PC-9 (cell line): ENCODE measurements around the gene MICU2. TPM values are rescaled to one million over a fixed set of nuclear protein-coding genes. Genes with fewer than 3 reads are reported as not detected.

ENCODE experiments used
- BruUV-seq: library from RNA; stranded (reverse); fragments of 400-500 nt; replicated peaks from 2 replicates; lab custom pipeline; 2021; lab: Mats Ljungman, UMichigan
- CTCF ChIA-PET: fragments of 300-600 bp; sonication (Branson Sonifier 250); formaldehyde crosslinking; loops from one replicate; lab custom pipeline; 2022; ENCODE audit warnings: antibody characterized with exemption; lab: Charles Lee
- POLR2A ChIA-PET: fragments of 300-600 bp; sonication (Branson Sonifier 250); formaldehyde crosslinking; loops from one replicate; lab custom pipeline; 2022; ENCODE audit warnings: antibody characterized with exemption; ENCODE audit not compliant: unreplicated experiment; lab: Charles Lee
- DNase-seq, 2 experiments: peaks; one replicate each; pipeline versions ENCODE4 v3.0.0 to v3.0.0-alpha.2; 2015 to 2022; ENCODE audit warnings: mixed read lengths in 1 of 2
- H2AFZ ChIP-seq: fragments of 200-600 bp; sonication (generic); 2 replicates; pipeline ENCODE4 v1.8.1; 2017; ENCODE audit warnings: antibody characterized with exemption
- H3F3A ChIP-seq: fragments of 200-600 bp; sonication (generic); 2 replicates; pipeline ENCODE4 v1.8.1; 2017; ENCODE audit warnings: antibody characterized with exemption, mild to moderate bottlenecking, low read depth; ENCODE audit not compliant: insufficient read depth
- H3K27ac ChIP-seq: fragments of 200-600 bp; sonication (generic); 2 replicates; pipeline ENCODE4 v1.6.1; 2016; ENCODE audit warnings: mixed run types
- H3K27me3 ChIP-seq: fragments of 200-600 bp; sonication (generic); 2 replicates; pipeline ENCODE4 v1.6.1; 2016; ENCODE audit warnings: low read depth, mixed run types; ENCODE audit not compliant: insufficient read depth
- H3K36me3 ChIP-seq: fragments of 200-600 bp; sonication (generic); 2 replicates; pipeline ENCODE4 v1.6.1; 2016; ENCODE audit warnings: low read depth, mixed run types
- H3K4me1 ChIP-seq: fragments of 200-600 bp; sonication (generic); replicated peaks from 2 replicates; pipeline ENCODE4 v1.6.1; 2016; ENCODE audit warnings: mixed run types; ENCODE audit not compliant: insufficient read depth
- H3K4me2 ChIP-seq: fragments of 200-600 bp; sonication (generic); 2 replicates; pipeline ENCODE4 v1.6.1; 2017; ENCODE audit warnings: mixed run types
- H3K4me3 ChIP-seq: fragments of 200-600 bp; sonication (generic); 2 replicates; pipeline ENCODE4 v1.6.1; 2016; ENCODE audit warnings: mixed run types
- H3K79me2 ChIP-seq: fragments of 200-600 bp; sonication (generic); 2 replicates; pipeline ENCODE4 v1.6.1; 2017; ENCODE audit warnings: low read depth, mixed run types
- H3K9me2 ChIP-seq: fragments of 200-600 bp; sonication (generic); 2 replicates; pipeline ENCODE4 v1.8.1; 2017; ENCODE audit warnings: mild to moderate bottlenecking; ENCODE audit not compliant: insufficient read depth
- H3K9me3 ChIP-seq: fragments of 200-600 bp; sonication (generic); 2 replicates; pipeline ENCODE4 v1.8.1; 2016; ENCODE audit warnings: low read depth; ENCODE audit not compliant: insufficient read depth
- H4K20me1 ChIP-seq: fragments of 200-600 bp; sonication (generic); 2 replicates; pipeline ENCODE4 v1.8.1; 2017; ENCODE audit not compliant: insufficient read depth
- CTCF ChIP-seq: fragments of 200-600 bp; sonication (generic); conservative IDR thresholded peaks from 2 replicates; pipeline ENCODE4 v1.6.1; 2017; ENCODE audit warnings: mixed run types, antibody characterized with exemption, mild to moderate bottlenecking, moderate library complexity
- EZH2 ChIP-seq: fragments of 200-600 bp; sonication (generic); IDR thresholded peaks from 2 replicates; pipeline ENCODE4 v1.8.0; 2017; ENCODE audit warnings: antibody characterized with exemption, low read depth
- intact Hi-C: fragments of 100-400 bp; cut with micrococcal nuclease; formaldehyde crosslinking; loops from one replicate; pipeline ENCODE4 v1.10.0; 2022; ENCODE audit not compliant: unreplicated experiment
- total RNA-seq: library from RNA; stranded (reverse); gene quantifications from 2 replicates; pipeline ENCODE4 v1.2.3, GENCODE V29; 2021

MICU2 gene
- total RNA-seq, 1 experiment from 2014 or later, result 18.3 TPM

- Histone ChIP-seq H3K4me1 (no peaks in the 10 kb centered on the region), H3K9me2 (no peaks in the 10 kb centered on the region), H3K4me3 (no peak overlapping the region), H3K9me3 (no peaks in the 10 kb centered on the region; the same call in 1 of the 2 replicates), H3K27me3 (peaks cover 56% of the 10 kb centered on the region), H3F3A (peaks cover 3% of the 10 kb centered on the region), H3K27ac (no peak overlapping the region), H4K20me1 (peaks cover 4% of the 10 kb centered on the region; the same call in 1 of the 2 replicates), H3K79me2 (peaks cover 16% of the 10 kb centered on the region), H2AFZ (no peak overlapping the region), H3K4me2 (no peak overlapping the region), H3K36me3 (no peaks in the 10 kb centered on the region)
- TF ChIP-seq EZH2, result no peak
- ChIA-PET CTCF (no interaction called here), POLR2A (no interaction called here)
- intact Hi-C loops, result no loop called here
- DNase-seq, result no peak
- BruUV-seq, result no TSS peak
Measured at GRCh38 chr13:21606251-21606650, 2.3 kb upstream of the MICU2 start.

- CTCF ChIA-PET, result no interaction called here
- H3F3A ChIP-seq, result no peaks in the 10 kb centered on the region
- H3K36me3 ChIP-seq, result no peaks in the 10 kb centered on the region
- no peak for DNase-seq
- no peaks in the 10 kb centered on the region for H3K9me2 ChIP-seq
- POLR2A ChIA-PET, result no interaction called here
- no peak overlapping the region for H3K27ac ChIP-seq
- no peak overlapping the region for H3K4me3 ChIP-seq
- no TSS peak for BruUV-seq
- no peaks in the 10 kb centered on the region for H3K4me1 ChIP-seq
- no peak overlapping the region for H2AFZ ChIP-seq
- peaks cover 24% of the 10 kb centered on the region for H3K79me2 ChIP-seq
- H4K20me1 ChIP-seq, result peaks cover 12% of the 10 kb centered on the region; the same call in 1 of the 2 replicates
- intact Hi-C loops, result no loop called here
- no peak overlapping the region for H3K4me2 ChIP-seq
- H3K9me3 ChIP-seq, result no peaks in the 10 kb centered on the region
- TF ChIP-seq CTCF (no peak), EZH2 (no peak)
- no peaks in the 10 kb centered on the region for H3K27me3 ChIP-seq
Measured at GRCh38 chr13:21596722-21597121, 7.2 kb downstream of the MICU2 start.

- POLR2A ChIA-PET, result no interaction called here
- no peak overlapping the region for H3K4me3 ChIP-seq
- H3K36me3 ChIP-seq, result no peaks in the 10 kb centered on the region
- no peaks in the 10 kb centered on the region for H3K4me1 ChIP-seq
- H3K4me2 ChIP-seq, result no peak overlapping the region
- H3K79me2 ChIP-seq, result peaks cover 27% of the 10 kb centered on the region; the same call in 1 of the 2 replicates
- BruUV-seq, result no TSS peak
- intact Hi-C loops, result no loop called here
- no peaks in the 10 kb centered on the region; the same call in 1 of the 2 replicates for H3K9me3 ChIP-seq
- DNase-seq, result no peak
- no peak overlapping the region for H2AFZ ChIP-seq
- H3F3A ChIP-seq, result no peaks in the 10 kb centered on the region
- CTCF ChIA-PET, result no interaction called here
- TF ChIP-seq EZH2 (no peak), CTCF (no peak)
- no peaks in the 10 kb centered on the region for H3K27me3 ChIP-seq
- H4K20me1 ChIP-seq, result 0 out of 2 replicates have a peak, but pooled peaks cover 9% of the 10 kb centered on the region
- H3K9me2 ChIP-seq, result no peaks in the 10 kb centered on the region
- H3K27ac ChIP-seq, result no peak overlapping the region
Measured at GRCh38 chr13:21595546-21595822, 8.5 kb downstream of the MICU2 start.
